HEK293 (cell line): ENCODE results near the gene CNIH1.

ENCODE experiments used
- SCRT2 ChIP-seq: fragments of 450-650 bp; formaldehyde crosslinking; IDR thresholded peaks from 2 replicates; pipeline ENCODE4 v1.5.1; 2016; ENCODE audit warnings: missing biosample characterization, missing genetic modification characterization
- ZBTB21 ChIP-seq: fragments of 450-650 bp; formaldehyde crosslinking; IDR thresholded peaks from 2 replicates; pipeline ENCODE4 v1.5.1; 2017; ENCODE audit warnings: missing biosample characterization, missing genetic modification characterization
- ZNF311 ChIP-seq: fragments of 450-650 bp; formaldehyde crosslinking; IDR thresholded peaks from 2 replicates; pipeline ENCODE4 v1.5.1; 2017; ENCODE audit warnings: missing biosample characterization, missing genetic modification characterization, borderline replicate concordance
- ZNF394 ChIP-seq: fragments of 450-650 bp; formaldehyde crosslinking; IDR thresholded peaks from 2 replicates; pipeline ENCODE4 v1.5.1; 2016; ENCODE audit warnings: missing biosample characterization, missing genetic modification characterization, mild to moderate bottlenecking, moderate library complexity, borderline replicate concordance
- ZNF426 ChIP-seq: fragments of 450-650 bp; formaldehyde crosslinking; IDR thresholded peaks from 2 replicates; pipeline ENCODE4 v1.5.1; 2017; ENCODE audit warnings: missing biosample characterization, missing genetic modification characterization, mild to moderate bottlenecking, inconsistent platforms, moderate library complexity
- TF ChIP-seq, protein P1 (sequence below): fragments of 450-650 bp; formaldehyde crosslinking; conservative IDR thresholded peaks from 2 replicates; pipeline ENCODE4 v1.5.1; 2016; ENCODE audit warnings: low read depth, missing biosample characterization, missing genetic modification characterization
- TF ChIP-seq, protein P2 (sequence below): fragments of 450-650 bp; formaldehyde crosslinking; IDR thresholded peaks from 2 replicates; pipeline ENCODE4 v1.5.1; 2016; ENCODE audit warnings: missing biosample characterization, missing genetic modification characterization

DNA sequence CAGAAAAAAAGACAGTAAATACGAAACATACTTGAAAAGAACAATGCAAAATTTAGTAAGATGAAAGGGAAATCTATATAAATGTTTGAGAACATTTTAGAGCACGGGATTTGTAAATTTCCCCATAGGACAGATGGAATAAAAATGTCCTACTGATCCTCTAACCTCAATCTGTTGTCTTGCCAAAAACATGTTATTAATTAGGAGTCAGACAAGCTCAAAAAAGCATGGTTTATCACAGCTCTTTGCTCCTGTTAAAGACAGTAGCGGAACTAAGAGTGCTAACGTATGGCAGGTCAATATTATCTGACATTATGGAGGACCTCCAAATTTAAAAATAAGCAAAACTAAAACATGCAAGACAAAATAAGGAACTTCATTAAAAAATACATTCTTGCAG is 34.7 kb upstream of the CNIH1 start:
- TF ChIP-seq, protein P1, sequence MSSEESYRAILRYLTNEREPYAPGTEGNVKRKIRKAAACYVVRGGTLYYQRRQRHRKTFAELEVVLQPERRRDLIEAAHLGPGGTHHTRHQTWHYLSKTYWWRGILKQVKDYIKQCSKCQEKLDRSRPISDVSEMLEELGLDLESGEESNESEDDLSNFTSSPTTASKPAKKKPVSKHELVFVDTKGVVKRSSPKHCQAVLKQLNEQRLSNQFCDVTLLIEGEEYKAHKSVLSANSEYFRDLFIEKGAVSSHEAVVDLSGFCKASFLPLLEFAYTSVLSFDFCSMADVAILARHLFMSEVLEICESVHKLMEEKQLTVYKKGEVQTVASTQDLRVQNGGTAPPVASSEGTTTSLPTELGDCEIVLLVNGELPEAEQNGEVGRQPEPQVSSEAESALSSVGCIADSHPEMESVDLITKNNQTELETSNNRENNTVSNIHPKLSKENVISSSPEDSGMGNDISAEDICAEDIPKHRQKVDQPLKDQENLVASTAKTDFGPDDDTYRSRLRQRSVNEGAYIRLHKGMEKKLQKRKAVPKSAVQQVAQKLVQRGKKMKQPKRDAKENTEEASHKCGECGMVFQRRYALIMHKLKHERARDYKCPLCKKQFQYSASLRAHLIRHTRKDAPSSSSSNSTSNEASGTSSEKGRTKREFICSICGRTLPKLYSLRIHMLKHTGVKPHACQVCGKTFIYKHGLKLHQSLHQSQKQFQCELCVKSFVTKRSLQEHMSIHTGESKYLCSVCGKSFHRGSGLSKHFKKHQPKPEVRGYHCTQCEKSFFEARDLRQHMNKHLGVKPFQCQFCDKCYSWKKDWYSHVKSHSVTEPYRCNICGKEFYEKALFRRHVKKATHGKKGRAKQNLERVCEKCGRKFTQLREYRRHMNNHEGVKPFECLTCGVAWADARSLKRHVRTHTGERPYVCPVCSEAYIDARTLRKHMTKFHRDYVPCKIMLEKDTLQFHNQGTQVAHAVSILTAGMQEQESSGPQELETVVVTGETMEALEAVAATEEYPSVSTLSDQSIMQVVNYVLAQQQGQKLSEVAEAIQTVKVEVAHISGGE (tag by site-specific recombination), result no peak
- TF ChIP-seq, protein P2, sequence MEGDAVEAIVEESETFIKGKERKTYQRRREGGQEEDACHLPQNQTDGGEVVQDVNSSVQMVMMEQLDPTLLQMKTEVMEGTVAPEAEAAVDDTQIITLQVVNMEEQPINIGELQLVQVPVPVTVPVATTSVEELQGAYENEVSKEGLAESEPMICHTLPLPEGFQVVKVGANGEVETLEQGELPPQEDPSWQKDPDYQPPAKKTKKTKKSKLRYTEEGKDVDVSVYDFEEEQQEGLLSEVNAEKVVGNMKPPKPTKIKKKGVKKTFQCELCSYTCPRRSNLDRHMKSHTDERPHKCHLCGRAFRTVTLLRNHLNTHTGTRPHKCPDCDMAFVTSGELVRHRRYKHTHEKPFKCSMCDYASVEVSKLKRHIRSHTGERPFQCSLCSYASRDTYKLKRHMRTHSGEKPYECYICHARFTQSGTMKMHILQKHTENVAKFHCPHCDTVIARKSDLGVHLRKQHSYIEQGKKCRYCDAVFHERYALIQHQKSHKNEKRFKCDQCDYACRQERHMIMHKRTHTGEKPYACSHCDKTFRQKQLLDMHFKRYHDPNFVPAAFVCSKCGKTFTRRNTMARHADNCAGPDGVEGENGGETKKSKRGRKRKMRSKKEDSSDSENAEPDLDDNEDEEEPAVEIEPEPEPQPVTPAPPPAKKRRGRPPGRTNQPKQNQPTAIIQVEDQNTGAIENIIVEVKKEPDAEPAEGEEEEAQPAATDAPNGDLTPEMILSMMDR, result no peak
- TF ChIP-seq ZNF426 (tag by site-specific recombination) (no peak), ZNF394 (tag by site-specific recombination) (no peak), ZNF311 (no peak), ZBTB21 (tag by site-specific recombination) (no peak), SCRT2 (tag by site-specific recombination) (no peak)
